Duodenal mucosa (tissue), 2 donors: Measurements from ENCODE around the gene PIP5K1B.

Experiments
- H3K27ac ChIP-seq: one replicate; pipeline ENCODE4 v1.7.0; 2013; ENCODE audit warnings: low read depth, low read length
- H3K27me3 ChIP-seq, 2 donors: one replicate each; pipeline ENCODE4 v1.7.0; 2013; ENCODE audit warnings: low read length in 2 of 2, control low read depth in 1 of 2; ENCODE audit not compliant: insufficient read depth in 2 of 2, control insufficient read depth in 1 of 2
- H3K36me3 ChIP-seq, 2 donors: one replicate each; pipeline ENCODE4 v1.7.0; 2013; ENCODE audit warnings: low read length in 2 of 2, control low read depth in 1 of 2; ENCODE audit not compliant: insufficient read depth in 2 of 2, control insufficient read depth in 1 of 2
- H3K4me1 ChIP-seq, 2 donors: one replicate each; pipeline ENCODE4 v1.7.0; 2013; ENCODE audit warnings: low read length in 2 of 2, control low read depth in 1 of 2; ENCODE audit not compliant: insufficient read depth in 2 of 2, control insufficient read depth in 1 of 2
- H3K4me3 ChIP-seq, 2 donors: one replicate each; pipeline ENCODE4 v1.7.0; 2013; ENCODE audit warnings: low read length in 2 of 2, low read depth in 1 of 2
- H3K9ac ChIP-seq, 2 donors: one replicate each; pipeline ENCODE4 v1.7.0; 2013; ENCODE audit warnings: low read length in 2 of 2, low read depth in 1 of 2
- H3K9me3 ChIP-seq, 2 donors: one replicate each; pipeline ENCODE4 v1.7.0; 2013; ENCODE audit warnings: low read length in 2 of 2, control low read depth in 1 of 2; ENCODE audit not compliant: control insufficient read depth in 1 of 2

The PIP5K1B gene

GRCh38 chr9:68998812-68999211, 293.8 kb downstream of the PIP5K1B start:
- Histone ChIP-seq H3K36me3 (peaks cover 7 to 23% of the 10 kb centered on the region in 2 donors), H3K9ac (no peak overlapping the region), H3K27me3 (no peaks in the 10 kb centered on the region), H3K4me3 (no peak overlapping the region), H3K9me3 (no peaks in the 10 kb centered on the region), H3K27ac (no peak overlapping the region), H3K4me1 (peaks cover 4 to 7% of the 10 kb centered on the region in 2 donors)

GRCh38 chr9:68999393-69000105, 294.5 kb downstream of the PIP5K1B start:
- Histone ChIP-seq H3K27ac (no peak overlapping the region), H3K9ac (no peak overlapping the region), H3K4me3 (no peak overlapping the region), H3K9me3 (no peaks in the 10 kb centered on the region), H3K27me3 (no peaks in the 10 kb centered on the region), H3K4me1 (peaks cover 4 to 7% of the 10 kb centered on the region in 2 donors), H3K36me3 (peaks cover 7 to 27% of the 10 kb centered on the region in 2 donors)

- H3K4me3 ChIP-seq, result no peak overlapping the region
- H3K27ac ChIP-seq, result no peak overlapping the region
- H3K36me3 ChIP-seq, result peaks cover 5 to 37% of the 10 kb centered on the region in 2 donors
- no peak overlapping the region for H3K9ac ChIP-seq
- H3K4me1 ChIP-seq, result peaks cover 4 to 7% of the 10 kb centered on the region in 2 donors
- H3K9me3 ChIP-seq, result no peaks in the 10 kb centered on the region
- no peaks in the 10 kb centered on the region for H3K27me3 ChIP-seq
These were observed 296.9 kb downstream of the PIP5K1B start for GRCh38 chr9:69001921-69002320.

- peaks cover 4 to 7% of the 10 kb centered on the region in 2 donors for H3K4me1 ChIP-seq
- no peaks in the 10 kb centered on the region for H3K27me3 ChIP-seq
- H3K27ac ChIP-seq, result no peak overlapping the region
- H3K4me3 ChIP-seq, result no peak overlapping the region
- H3K36me3 ChIP-seq, result peaks cover 5 to 39% of the 10 kb centered on the region in 2 donors
- H3K9me3 ChIP-seq, result no peaks in the 10 kb centered on the region
- H3K9ac ChIP-seq, result no peak overlapping the region
These were observed 298.0 kb downstream of the PIP5K1B start for GRCh38 chr9:69003051-69003450.

- H3K9me3 ChIP-seq, result no peaks in the 10 kb centered on the region
- peaks cover 9 to 45% of the 10 kb centered on the region in 2 donors for H3K36me3 ChIP-seq
- H3K4me3 ChIP-seq, result no peak overlapping the region
- no peak overlapping the region for H3K9ac ChIP-seq
- H3K27ac ChIP-seq, result no peak overlapping the region
- no peaks in the 10 kb centered on the region for H3K27me3 ChIP-seq
- H3K4me1 ChIP-seq, result no peaks in the 10 kb centered on the region
These were observed 299.8 kb downstream of the PIP5K1B start for GRCh38 chr9:69004836-69005235.

GRCh38 chr9:69009708-69010107, 304.7 kb downstream of the PIP5K1B start:
- no peaks in the 10 kb centered on the region for H3K4me1 ChIP-seq
- no peaks in the 10 kb centered on the region for H3K9me3 ChIP-seq
- H3K4me3 ChIP-seq, result no peak overlapping the region
- peaks cover 9 to 23% of the 10 kb centered on the region in 2 donors for H3K36me3 ChIP-seq
- H3K9ac ChIP-seq, result no peak overlapping the region
- no peaks in the 10 kb centered on the region for H3K27me3 ChIP-seq
- no peak overlapping the region for H3K27ac ChIP-seq

- H3K36me3 ChIP-seq, result peaks cover 6 to 13% of the 10 kb centered on the region in 2 donors
- H3K27ac ChIP-seq, result no peak overlapping the region
- H3K9ac ChIP-seq, result no peak overlapping the region
- H3K4me3 ChIP-seq, result no peak overlapping the region
- H3K27me3 ChIP-seq, result no peaks in the 10 kb centered on the region
- H3K4me1 ChIP-seq, result no peaks in the 10 kb centered on the region
- no peaks in the 10 kb centered on the region for H3K9me3 ChIP-seq
These were observed 307.8 kb downstream of the PIP5K1B start for GRCh38 chr9:69012696-69013381.

GRCh38 chr9:69013382-69013727, 308.3 kb downstream of the PIP5K1B start:
- peaks cover 1 to 9% of the 10 kb centered on the region in 2 donors for H3K36me3 ChIP-seq
- H3K9me3 ChIP-seq, result no peaks in the 10 kb centered on the region
- no peak overlapping the region for H3K27ac ChIP-seq
- H3K9ac ChIP-seq, result no peak overlapping the region
- no peaks in the 10 kb centered on the region for H3K4me1 ChIP-seq
- no peak overlapping the region for H3K4me3 ChIP-seq
- H3K27me3 ChIP-seq, result no peaks in the 10 kb centered on the region

- no peaks in the 10 kb centered on the region for H3K27me3 ChIP-seq
- H3K9me3 ChIP-seq, result no peaks in the 10 kb centered on the region
- H3K9ac ChIP-seq, result no peak within 1 kb of the TSS
- no peak within 1 kb of the TSS for H3K27ac ChIP-seq
- H3K36me3 ChIP-seq, result peaks cover 0 to 6% of the 10 kb centered on the region in 2 donors
- no peak within 1 kb of the TSS for H3K4me3 ChIP-seq
- no peaks in the 10 kb centered on the region for H3K4me1 ChIP-seq
These were observed 309.0 kb downstream of the PIP5K1B start, which contains the start of gene PRKACG for GRCh38 chr9:69014013-69014412. Gene PRKACG (minus strand): TSS chr9:69014113. CDS start chr9:69014092, 21 bp downstream.
